SK-N-SH (cell line): Measurements from ENCODE around the gene SDSL. TPM values are rescaled to one million over a fixed set of nuclear protein-coding genes. Genes with fewer than 3 reads are reported as not detected.

Experiments
- CTCF ChIA-PET: fragments of 300-600, 350-600 bp; formaldehyde crosslinking; extraction: SDS; loops from one replicate; lab custom pipeline; 2021; lab: Yijun Ruan, JAX
- POLR2A ChIA-PET: fragments of 350-600 bp; sonication (Branson Sonifier 250); formaldehyde crosslinking; extraction: SDS; loops from one replicate; lab custom pipeline; 2020; ENCODE audit warnings: antibody characterized with exemption, inconsistent platforms; lab: Yijun Ruan, JAX
- DNase-seq: peaks from one replicate; pipeline ENCODE4 v3.0.0; 2012
- H2AFZ ChIP-seq: fragments of 200-600 bp; sonication (generic); 2 replicates; pipeline ENCODE4 v1.8.1; 2016; ENCODE audit warnings: antibody characterized with exemption, mild to moderate bottlenecking, low read depth
- H3F3A ChIP-seq: fragments of 200-600 bp; sonication (generic); replicated peaks from 2 replicates; pipeline ENCODE3; 2016; ENCODE audit warnings: antibody characterized with exemption, mild to moderate bottlenecking; ENCODE audit not compliant: insufficient read depth
- H3K27ac ChIP-seq, 2 experiments: fragments of 200-500 bp in 1 of 2; fragments of 200-600 bp in 1 of 2; sonication (Bioruptor generic) in 1 of 2; sonication (generic), shearing (Covaris generic) in 1 of 2; 2 replicates each; pipeline versions ENCODE4 v1.5.1 to v1.6.1; 2014 to 2016; ENCODE audit warnings: low read depth in 2 of 2, inconsistent platforms in 1 of 2, low read length in 1 of 2, mild to moderate bottlenecking in 1 of 2, mixed read lengths in 1 of 2
- H3K27me3 ChIP-seq: fragments of 200-600 bp; sonication (generic), shearing (Covaris generic); 2 replicates; pipeline ENCODE4 v1.6.1; 2016; ENCODE audit warnings: mixed run types; ENCODE audit not compliant: insufficient read depth
- H3K36me3 ChIP-seq, 2 experiments: fragments of 200-500 bp in 1 of 2; fragments of 200-600 bp in 1 of 2; sonication (Bioruptor generic) in 1 of 2; sonication (generic) in 1 of 2; replicated peaks in 1 of 2; 2 replicates each; pipeline versions ENCODE3 to v1.5.1; 2014 to 2016; ENCODE audit warnings: low read length in 1 of 2, mild to moderate bottlenecking in 1 of 2; ENCODE audit not compliant: insufficient read depth in 2 of 2, control insufficient read depth in 1 of 2
- H3K4me1 ChIP-seq, 2 experiments: fragments of 200-500 bp in 1 of 2; fragments of 200-600 bp in 1 of 2; sonication (Bioruptor generic) in 1 of 2; sonication (generic), shearing (Covaris generic) in 1 of 2; 2 replicates each; pipeline versions ENCODE4 v1.5.1 to v1.6.1; 2014 to 2016; ENCODE audit warnings: low read depth in 1 of 2, low read length in 1 of 2, mixed run types in 1 of 2; ENCODE audit not compliant: insufficient read depth in 2 of 2, control insufficient read depth in 1 of 2
- H3K4me2 ChIP-seq: fragments of 200-600 bp; sonication (generic), shearing (Covaris generic); 2 replicates; pipeline ENCODE4 v1.6.1; 2017; ENCODE audit warnings: mixed run types
- H3K4me3 ChIP-seq, 2 experiments: fragments of 200-500 bp in 1 of 2; fragments of 200-600 bp in 1 of 2; sonication (Bioruptor generic) in 1 of 2; sonication (generic), shearing (Covaris generic) in 1 of 2; 2 replicates each; pipeline versions ENCODE4 v1.5.1 to v1.8.1; 2014 to 2016; ENCODE audit warnings: low read depth in 2 of 2, inconsistent platforms in 1 of 2, low read length in 1 of 2, mild to moderate bottlenecking in 1 of 2, mixed read lengths in 1 of 2, moderate library complexity in 1 of 2
- H3K79me2 ChIP-seq: fragments of 200-600 bp; sonication (generic); 2 replicates; pipeline ENCODE4 v1.8.1; 2017; ENCODE audit warnings: mild to moderate bottlenecking; ENCODE audit not compliant: insufficient read depth
- H3K9ac ChIP-seq: fragments of 200-600 bp; sonication (generic); 2 replicates; pipeline ENCODE4 v1.6.1; 2017; ENCODE audit warnings: mixed run types
- H3K9me2 ChIP-seq: fragments of 200-600 bp; sonication (generic); 2 replicates; pipeline ENCODE4 v1.6.1; 2017; ENCODE audit warnings: mixed run types
- H3K9me3 ChIP-seq: fragments of 200-600 bp; sonication (generic); 2 replicates; pipeline ENCODE4 v1.6.1; 2017; ENCODE audit warnings: mixed run types, mild to moderate bottlenecking, moderate library complexity
- H4K20me1 ChIP-seq: fragments of 200-600 bp; sonication (generic); 2 replicates; pipeline ENCODE4 v1.6.1; 2017; ENCODE audit warnings: mild to moderate bottlenecking, mixed run types; ENCODE audit not compliant: insufficient read depth
- CHD2 ChIP-seq: fragments of 150-350 bp; IDR thresholded peaks from 2 replicates; pipeline ENCODE4 v1.6.1; 2018; ENCODE audit warnings: low read length; ENCODE audit not compliant: partially characterized antibody
- CTCF ChIP-seq: fragments of 200-600 bp; sonication (generic); IDR thresholded peaks from 2 replicates; pipeline ENCODE4 v1.6.1; 2017; ENCODE audit warnings: antibody characterized with exemption, mild to moderate bottlenecking, moderate library complexity
- EP300 ChIP-seq, 2 experiments: IDR thresholded peaks; 2 replicates each; pipeline versions ENCODE4 v1.4.0 to v1.6.1; 2012; ENCODE audit warnings: borderline replicate concordance in 1 of 2, low read depth in 1 of 2, low read length in 1 of 2
- EZH2phosphoT487 ChIP-seq: fragments of 200-600 bp; sonication (generic); IDR thresholded peaks from 2 replicates; pipeline ENCODE4 v1.6.1; 2017; ENCODE audit warnings: low read depth, mixed run types, mild to moderate bottlenecking, antibody characterized with exemption, moderate library complexity, borderline replicate concordance
- FOSL2 ChIP-seq: IDR thresholded peaks from 2 replicates; pipeline ENCODE4 v1.4.0; 2012; ENCODE audit warnings: low read depth, mild to moderate bottlenecking, moderate library complexity, borderline replicate concordance
- FOXJ3 ChIP-seq: sonication (generic); formaldehyde crosslinking; IDR thresholded peaks from 2 replicates; pipeline ENCODE4 v1.5.1; 2020; ENCODE audit warnings: mild to moderate bottlenecking, missing genetic modification reagents
- FOXM1 ChIP-seq: IDR thresholded peaks from 2 replicates; pipeline ENCODE4 v1.4.0; 2012; ENCODE audit warnings: low read depth, mild to moderate bottlenecking
- GATA2 ChIP-seq: sonication (generic); formaldehyde crosslinking; IDR thresholded peaks from 2 replicates; pipeline ENCODE4 v1.5.0; 2020; ENCODE audit warnings: mild to moderate bottlenecking, missing genetic modification reagents
- MEF2A ChIP-seq: IDR thresholded peaks from 2 replicates; pipeline ENCODE4 v1.4.0; 2012; ENCODE audit warnings: low read depth, borderline replicate concordance
- MXI1 ChIP-seq: IDR thresholded peaks from 2 replicates; pipeline ENCODE4 v1.6.1; 2012; ENCODE audit warnings: mild to moderate bottlenecking, low read depth, low read length, improper control_type of control experiment
- PBX3 ChIP-seq: IDR thresholded peaks from 2 replicates; pipeline ENCODE4; 2012
- RAD21 ChIP-seq: IDR thresholded peaks from 2 replicates; pipeline ENCODE4 v1.6.1; 2012; ENCODE audit warnings: mild to moderate bottlenecking, low read length
- RCOR1 ChIP-seq: fragments of 150-350 bp; IDR thresholded peaks from 2 replicates; pipeline ENCODE4 v1.6.1; 2017; ENCODE audit warnings: antibody characterized with exemption, low read length
- RFX5 ChIP-seq: IDR thresholded peaks from 2 replicates; pipeline ENCODE4 v1.6.1; 2012; ENCODE audit warnings: mild to moderate bottlenecking, improper control_type of control experiment, low read length
- RXRA ChIP-seq: IDR thresholded peaks from 2 replicates; pipeline ENCODE4 v1.4.0; 2012; ENCODE audit warnings: low read depth, mild to moderate bottlenecking, borderline replicate concordance
- TAF1 ChIP-seq: IDR thresholded peaks from 2 replicates; pipeline ENCODE4 v1.6.1; 2012; ENCODE audit warnings: low read depth, mild to moderate bottlenecking, low read length, moderate library complexity, borderline replicate concordance
- TCF12 ChIP-seq: IDR thresholded peaks from 2 replicates; pipeline ENCODE4 v1.4.0; 2012
- USF1 ChIP-seq: IDR thresholded peaks from 2 replicates; pipeline ENCODE4 v1.4.0; 2012; ENCODE audit warnings: low read depth, borderline replicate concordance
- WGBS: methylation state at CpG from one replicate; pipeline ENCODE4 v1.1.6; 2017; ENCODE audit warnings: low lambda C conversion rate; 5-methylcytosine and 5-hydroxymethylcytosine counted together
- polyA plus RNA-seq, 3 experiments: library from polyadenylated mRNA; depleted of rRNA; stranded (reverse); fragments of >200 nt; gene quantifications; 2 replicates each; pipeline ENCODE4 v1.2.3, GENCODE V29; 2012

The SDSL gene
- polyA plus RNA-seq, 1 of the 3 experiments (the other 2 are of a cell fraction) = 33.7 TPM

GRCh38 chr12:113378291-113378690 is 43.9 kb upstream of the SDSL start:
- H3K9ac ChIP-seq = no peak overlapping the region
- H3K4me3 ChIP-seq = no peak overlapping the region
- no peaks in the 10 kb centered on the region for H3K4me1 ChIP-seq
- H3K79me2 ChIP-seq = no peaks in the 10 kb centered on the region
- H3K36me3 ChIP-seq = peaks cover 11 to 12% of the 10 kb centered on the region in 2 experiments
- H3K9me3 ChIP-seq = no peaks in the 10 kb centered on the region
- no peak overlapping the region for H3K4me2 ChIP-seq
- no peak overlapping the region for H2AFZ ChIP-seq
- no peaks in the 10 kb centered on the region for H3K27me3 ChIP-seq
- no peak for DNase-seq
- WGBS = 80% methylated on average over 3 of the region's 3 CpGs
- no peak for TF ChIP-seq PBX3
- TF ChIP-seq CTCF = peak; percentile 28; the same call in 1 of the 2 replicates
- no peak for TF ChIP-seq EZH2phosphoT487
- H3F3A ChIP-seq = no peaks in the 10 kb centered on the region
- no peak overlapping the region for H3K27ac ChIP-seq
- H3K9me2 ChIP-seq = no peaks in the 10 kb centered on the region
- ChIA-PET POLR2A (no interaction called here), CTCF (interaction anchor here (1.3 kb wide), 1 partner anchor 26 kb away, joined by 4 read pairs; the partner anchor contains the start of gene SDS)
- no peaks in the 10 kb centered on the region for H4K20me1 ChIP-seq

- Histone ChIP-seq H3K4me2 (no peak overlapping the region), H3K9me3 (no peaks in the 10 kb centered on the region), H2AFZ (no peak overlapping the region), H3K27me3 (no peaks in the 10 kb centered on the region), H3K36me3 (peaks cover 6 to 16% of the 10 kb centered on the region in 2 experiments), H3K4me3 (no peak overlapping the region), H3K4me1 (no peaks in the 10 kb centered on the region), H3K27ac (no peak overlapping the region), H3K9me2 (no peaks in the 10 kb centered on the region), H3K9ac (no peak overlapping the region), H4K20me1 (no peaks in the 10 kb centered on the region), H3F3A (no peaks in the 10 kb centered on the region), H3K79me2 (no peaks in the 10 kb centered on the region)
- ChIA-PET POLR2A (no interaction called here), CTCF (interaction anchor here (1.7 kb wide), 1 partner anchor 44 kb away, joined by 5 read pairs; no protein-coding TSS in a partner anchor)
- 93% methylated on average over 11 of the region's 11 CpGs for WGBS
- no peak for DNase-seq
- no peak for TF ChIP-seq FOXJ3
- TF ChIP-seq USF1 = no peak
- TF ChIP-seq GATA2 (CRISPR knock-in tag) = no peak
- no peak for TF ChIP-seq TAF1
- no peak for TF ChIP-seq PBX3
- no peak for TF ChIP-seq MXI1
- TF ChIP-seq MEF2A = no peak
- no peak for TF ChIP-seq EZH2phosphoT487
- no peak for TF ChIP-seq TCF12
- no peak for TF ChIP-seq FOSL2
- no peak for TF ChIP-seq CTCF
- TF ChIP-seq RCOR1 = no peak
- TF ChIP-seq FOXM1 = no peak
- no peak for TF ChIP-seq RXRA
- no peak for TF ChIP-seq EP300 (IDR thresholded peaks at IDR 0.05; ENCODE audit: borderline replicate concordance in 1 of 2, low read depth in 1 of 2, low read length in 1 of 2)
- TF ChIP-seq RFX5 = no peak
- TF ChIP-seq RAD21 = no peak
- no peak for TF ChIP-seq CHD2
Measured at GRCh38 chr12:113381220-113381619, 41.0 kb upstream of the SDSL start.
